HepG2 (cell line): Measurements from ENCODE around the gene MKRN2OS. TPM values are rescaled to one million over a fixed set of nuclear protein-coding genes. Genes with fewer than 3 reads are reported as not detected.

Experiments used
- CTCF ChIP-seq: sonication (generic); formaldehyde crosslinking; IDR thresholded peaks from 2 replicates; pipeline ENCODE4 v1.5.0; 2020; ENCODE audit warnings: mild to moderate bottlenecking, missing genetic modification reagents, moderate library complexity
- ZBTB40 ChIP-seq, 2 experiments: fragments of 450-650 bp in 1 of 2; sonication (generic) in 1 of 2; formaldehyde crosslinking in 1 of 2; IDR thresholded peaks; 2 replicates each; pipeline versions ENCODE4 v1.6.1 to v1.8.0; 2016 to 2022; ENCODE audit warnings: antibody characterized with exemption in 1 of 2, mild to moderate bottlenecking in 1 of 2, missing genetic modification reagents in 1 of 2
- ZNF431 ChIP-seq: sonication (generic); formaldehyde crosslinking; IDR thresholded peaks from 2 replicates; pipeline ENCODE4 v1.9.0; 2022; ENCODE audit warnings: missing genetic modification reagents, low read depth, mild to moderate bottlenecking, borderline replicate concordance
- polyA plus RNA-seq, 8 experiments: library from polyadenylated mRNA; depleted of rRNA in 3 of 8; stranded (reverse) in 7 of 8; unstranded in 1 of 8; fragments of >200 nt; fragmentation: Illumina TruSeq in 4 of 8; extraction: Trizol in 4 of 8; gene quantifications; 2 replicates each; pipeline versions ENCODE4 v1.2.1 to v1.2.3, GENCODE V29; 2011 to 2016; ENCODE audit warnings: low read depth in 4 of 8, missing spikeins in 1 of 8, mixed read lengths in 1 of 8; ENCODE audit not compliant: insufficient read depth in 1 of 8
- total RNA-seq, 5 experiments: library from RNA; depleted of rRNA; stranded (reverse); fragments of >200 nt; fragmentation: Illumina TruSeq; extraction: Trizol; gene quantifications; 2 replicates each; pipeline ENCODE4 v1.2.3, GENCODE V29; 2016; ENCODE audit warnings: low read depth in 1 of 5

The MKRN2OS gene
- total and polyA plus RNA-seq, 2 of the 13 experiments (the other 11 are each of a cell fraction or from before 2014, with no cell fraction given), result not detected

GRCh38 chr3:12495749-12496452 lies 49.4 kb downstream of the MKRN2OS start (continued):
- TF ChIP-seq CTCF (CRISPR knock-in tag) (peak; percentile 30; the same call in 1 of the 2 replicates), ZNF431 (CRISPR knock-in tag) (no peak), ZBTB40 (IDR thresholded peaks at IDR 0.05) (no peak), ZBTB40 (CRISPR knock-in tag; IDR thresholded peaks at IDR 0.05) (no peak)
